Fibroblast of mammary gland (primary cell): ENCODE results near the gene SLCO4A1.
A peak's percentile ranks its signal among the peaks of the same experiment; 100 is the strongest.

ENCODE experiments used
- DNase-seq: peaks from one replicate; pipeline ENCODE4 v3.0.0-alpha.2; 2010; ENCODE audit warnings: low read depth
- H3K4me3 ChIP-seq: 2 replicates; pipeline ENCODE4 v1.5.1; 2011; ENCODE audit warnings: low read depth, mild to moderate bottlenecking, low read length, moderate library complexity; ENCODE audit not compliant: control insufficient read depth
- TF ChIP-seq, protein P1 (sequence below): conservative IDR thresholded peaks from 2 replicates; pipeline ENCODE4 v1.5.1; 2011; ENCODE audit warnings: low read depth, low read length, inconsistent platforms; ENCODE audit not compliant: control insufficient read depth, insufficient read depth

The SLCO4A1 gene

DNA sequence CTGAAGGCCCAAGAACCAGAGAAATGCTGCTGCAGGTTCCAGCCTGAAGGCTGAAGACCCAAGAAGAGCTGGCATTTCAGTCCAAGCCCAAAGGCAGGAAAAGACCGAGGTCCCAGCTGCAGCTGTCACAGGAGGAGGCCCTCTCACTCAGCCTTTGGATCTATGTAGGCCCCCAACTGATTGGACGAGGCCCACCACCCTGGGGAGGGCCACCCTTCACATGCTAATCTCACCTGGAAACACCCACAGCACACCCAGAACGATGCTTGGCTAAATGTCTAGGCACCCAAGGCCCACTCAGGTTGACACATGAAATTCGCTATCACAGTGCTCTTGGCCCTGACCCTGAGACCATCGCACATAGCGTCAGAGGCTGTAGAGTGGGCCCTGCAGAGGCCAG, 6.8 kb downstream of the SLCO4A1 start:
- H3K4me3 ChIP-seq = no peak overlapping the region
- TF ChIP-seq, protein P1, sequence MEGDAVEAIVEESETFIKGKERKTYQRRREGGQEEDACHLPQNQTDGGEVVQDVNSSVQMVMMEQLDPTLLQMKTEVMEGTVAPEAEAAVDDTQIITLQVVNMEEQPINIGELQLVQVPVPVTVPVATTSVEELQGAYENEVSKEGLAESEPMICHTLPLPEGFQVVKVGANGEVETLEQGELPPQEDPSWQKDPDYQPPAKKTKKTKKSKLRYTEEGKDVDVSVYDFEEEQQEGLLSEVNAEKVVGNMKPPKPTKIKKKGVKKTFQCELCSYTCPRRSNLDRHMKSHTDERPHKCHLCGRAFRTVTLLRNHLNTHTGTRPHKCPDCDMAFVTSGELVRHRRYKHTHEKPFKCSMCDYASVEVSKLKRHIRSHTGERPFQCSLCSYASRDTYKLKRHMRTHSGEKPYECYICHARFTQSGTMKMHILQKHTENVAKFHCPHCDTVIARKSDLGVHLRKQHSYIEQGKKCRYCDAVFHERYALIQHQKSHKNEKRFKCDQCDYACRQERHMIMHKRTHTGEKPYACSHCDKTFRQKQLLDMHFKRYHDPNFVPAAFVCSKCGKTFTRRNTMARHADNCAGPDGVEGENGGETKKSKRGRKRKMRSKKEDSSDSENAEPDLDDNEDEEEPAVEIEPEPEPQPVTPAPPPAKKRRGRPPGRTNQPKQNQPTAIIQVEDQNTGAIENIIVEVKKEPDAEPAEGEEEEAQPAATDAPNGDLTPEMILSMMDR = no peak
- no peak for DNase-seq

DNA sequence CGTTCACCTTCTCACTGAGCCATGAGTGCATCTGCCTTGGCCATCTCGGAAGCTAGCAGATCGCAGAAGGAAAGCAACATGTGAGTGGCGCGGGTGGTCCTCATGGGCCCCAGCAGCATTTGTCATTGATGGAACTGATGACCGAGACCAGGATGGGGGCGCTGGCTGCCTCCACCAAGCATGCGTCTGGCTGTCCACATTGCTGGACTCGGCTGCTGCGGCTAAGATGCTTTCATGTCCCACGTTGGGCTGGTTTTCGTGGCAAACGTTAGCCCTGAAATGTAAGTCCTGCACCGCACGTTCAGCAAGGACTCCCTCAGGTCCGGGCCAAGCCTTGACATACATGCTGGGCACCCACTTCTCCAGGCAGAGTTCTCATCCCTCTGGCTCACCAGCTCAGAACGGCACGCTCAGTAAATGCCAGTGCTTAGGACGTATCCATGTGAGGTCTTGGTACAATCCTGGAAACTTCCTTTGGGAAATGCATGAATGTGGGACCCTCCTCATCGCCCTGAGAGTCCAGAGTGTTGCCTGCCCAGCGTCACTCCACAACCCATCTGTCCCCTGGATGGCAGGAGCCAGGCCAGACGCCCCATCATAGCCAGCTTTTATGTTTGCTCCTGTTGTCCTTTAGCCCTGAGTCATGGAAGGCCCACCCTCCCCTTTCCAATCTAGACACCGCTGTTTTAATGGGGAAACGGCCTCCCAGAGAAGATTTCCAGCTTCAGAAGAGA, 8.4 kb downstream of the SLCO4A1 start:
- TF ChIP-seq, protein P1 = no peak
- H3K4me3 ChIP-seq = no peak overlapping the region
- no peak for DNase-seq

DNA sequence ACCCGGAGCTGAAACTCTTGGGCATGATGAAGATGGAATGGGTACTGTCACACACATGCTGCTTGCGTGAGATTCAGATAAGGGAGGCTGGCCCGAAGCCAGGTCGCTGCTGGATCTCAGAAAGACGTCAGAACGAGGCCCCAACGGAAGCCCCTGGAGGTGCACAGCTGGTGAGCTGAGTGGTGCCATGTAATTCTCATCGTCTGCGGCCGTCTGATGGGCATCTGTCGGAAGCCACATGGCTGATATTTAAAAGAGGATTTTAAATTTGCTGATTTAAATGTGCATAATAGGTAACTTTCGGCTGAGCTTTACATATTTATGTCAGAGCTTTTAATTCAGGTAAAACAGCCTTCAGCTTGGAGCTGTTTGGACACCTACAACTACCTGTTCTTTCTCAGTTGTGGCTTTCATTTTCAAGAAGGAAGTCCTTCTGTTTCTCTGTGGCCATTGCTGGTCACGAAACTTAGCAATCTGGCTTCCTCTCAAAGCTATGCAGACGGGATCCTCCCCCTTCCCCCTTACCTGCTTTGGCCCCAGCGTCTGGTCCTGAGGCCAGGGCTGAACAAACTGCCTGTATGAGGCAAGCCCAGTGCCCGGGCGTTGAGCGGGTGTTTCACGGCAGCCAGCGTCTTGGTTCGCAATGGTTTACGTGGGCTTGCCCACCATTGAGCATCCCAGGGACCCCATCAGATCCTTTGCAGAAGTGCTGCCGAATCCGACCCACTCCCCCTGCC, 9.2 kb downstream of the SLCO4A1 start:
- H3K4me3 ChIP-seq = no peak overlapping the region
- TF ChIP-seq, protein P1 = no peak

DNA sequence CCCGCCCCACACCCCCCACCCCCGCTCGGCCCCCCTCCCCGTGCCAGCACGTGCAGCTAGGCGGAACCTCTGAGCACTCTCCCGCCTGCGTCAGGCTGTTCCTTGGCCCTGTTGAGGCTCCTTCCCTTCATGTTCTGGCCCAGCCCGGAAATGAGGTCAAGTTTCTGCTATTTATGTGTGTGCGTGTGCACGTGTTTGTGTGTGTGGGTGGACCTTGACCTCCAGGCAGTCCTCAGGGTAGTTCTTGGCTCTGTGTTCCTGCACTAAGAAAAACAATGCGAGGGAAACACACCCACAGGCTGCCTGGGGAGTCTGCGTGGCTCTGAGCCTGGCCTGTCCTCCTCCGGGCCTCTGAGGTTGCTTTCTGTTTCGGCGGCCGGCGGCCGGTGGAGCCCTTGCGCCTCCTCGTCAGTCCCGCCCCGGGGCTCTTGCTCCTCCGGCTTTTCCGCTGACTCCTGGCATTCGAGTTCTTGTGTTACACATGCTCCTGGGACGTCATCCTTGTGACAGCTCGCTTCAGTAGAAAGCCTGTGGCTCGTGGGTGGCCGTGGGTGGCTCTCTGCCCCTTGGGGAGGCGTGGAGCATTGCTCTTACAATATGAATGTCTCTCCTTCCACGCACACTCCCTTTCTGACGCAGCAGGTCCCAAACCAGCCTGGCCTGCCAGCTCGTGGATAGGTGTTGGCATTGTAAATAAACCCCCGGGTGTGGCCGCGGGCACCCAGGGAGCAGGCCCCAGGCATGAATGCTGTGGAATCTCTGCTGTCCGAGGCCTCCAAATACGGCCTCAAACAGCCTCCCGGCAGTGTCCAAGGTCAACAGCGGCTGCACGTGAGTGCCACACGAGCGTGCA, 10.0 kb downstream of the SLCO4A1 start:
- no peak overlapping the region for H3K4me3 ChIP-seq
- TF ChIP-seq, protein P1 = no peak
- DNase-seq = peak; percentile 99

More for the DNA sequence above, 9.2 kb downstream of the SLCO4A1 start:
- no peak for DNase-seq

DNA sequence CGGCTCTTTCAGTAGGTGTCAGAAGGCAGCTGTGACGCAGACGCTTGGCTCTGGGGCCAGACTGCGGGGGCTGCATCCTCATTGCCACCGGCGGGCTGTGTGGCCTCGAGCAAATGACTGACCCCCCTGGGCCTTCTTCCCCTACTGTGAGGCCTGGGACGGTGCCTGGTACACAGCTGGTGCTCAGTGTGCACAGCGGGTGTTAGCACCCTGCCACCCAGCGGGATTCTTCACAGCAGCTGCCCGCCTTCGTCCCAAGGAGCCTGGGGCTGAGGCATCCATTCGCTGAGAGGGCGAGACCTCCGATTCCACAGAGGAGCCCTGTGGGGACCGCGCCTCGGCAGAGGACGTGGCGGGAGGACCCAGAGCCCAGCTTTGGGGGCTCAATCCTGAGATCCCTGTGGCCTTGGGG, 10.6 kb downstream of the SLCO4A1 start:
- DNase-seq = no peak
- TF ChIP-seq, protein P1 = no peak
- no peak overlapping the region for H3K4me3 ChIP-seq

DNA sequence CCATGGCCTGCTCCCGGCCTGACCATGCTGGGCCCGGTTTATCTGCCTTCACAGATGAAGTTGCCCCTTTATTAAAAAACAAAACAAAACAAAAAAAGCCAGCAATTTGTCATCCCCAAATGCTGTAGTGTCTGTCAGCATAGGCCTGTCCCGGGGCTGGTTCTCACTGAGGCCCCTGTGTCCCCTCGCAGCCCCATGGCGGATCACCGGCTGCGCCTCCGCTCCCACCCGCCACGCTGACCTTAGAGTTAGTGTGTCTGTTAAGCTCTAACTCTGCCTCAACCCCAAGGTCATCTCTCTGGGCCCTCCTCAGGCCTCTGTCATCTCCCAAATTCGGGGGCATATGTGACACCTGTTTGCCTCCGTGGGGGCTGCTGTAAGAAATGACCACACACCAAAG, 11.1 kb downstream of the SLCO4A1 start:
- no peak overlapping the region for H3K4me3 ChIP-seq
- TF ChIP-seq, protein P1 = no peak
- DNase-seq = no peak
